GM21423 (cell line): Measurements from ENCODE around the gene ZBTB40.

Source experiments
- ATAC-seq: cut with Tn5 transposase; IDR thresholded peaks from one replicate; pipeline ENCODE4 v1.9.1; 2021; ENCODE audit warnings: mild to moderate bottlenecking, moderate library complexity; ENCODE audit not compliant: unreplicated experiment

The ZBTB40 gene

GRCh38 chr1:22578732-22579361, 127.2 kb downstream of the ZBTB40 start:
- ATAC-seq, result no peak

GRCh38 chr1:22579541-22580155, 128.0 kb downstream of the ZBTB40 start:
- ATAC-seq, result no peak
